Urothelium cell line (cell line): ENCODE data around the gene SLC34A1.
A peak's percentile ranks its signal among the peaks of the same experiment; 100 is the strongest.

Experiments used
- DNase-seq: peaks from one replicate; pipeline ENCODE4 v3.0.0; 2011; ENCODE audit warnings: low spot score, mixed read lengths
- FAIRE-seq: peaks from 2 replicates; lab custom pipeline; 2011; peaks lifted over from hg19 to GRCh38; lab: Jason Lieb, UNC

Gene SLC34A1

DNA sequence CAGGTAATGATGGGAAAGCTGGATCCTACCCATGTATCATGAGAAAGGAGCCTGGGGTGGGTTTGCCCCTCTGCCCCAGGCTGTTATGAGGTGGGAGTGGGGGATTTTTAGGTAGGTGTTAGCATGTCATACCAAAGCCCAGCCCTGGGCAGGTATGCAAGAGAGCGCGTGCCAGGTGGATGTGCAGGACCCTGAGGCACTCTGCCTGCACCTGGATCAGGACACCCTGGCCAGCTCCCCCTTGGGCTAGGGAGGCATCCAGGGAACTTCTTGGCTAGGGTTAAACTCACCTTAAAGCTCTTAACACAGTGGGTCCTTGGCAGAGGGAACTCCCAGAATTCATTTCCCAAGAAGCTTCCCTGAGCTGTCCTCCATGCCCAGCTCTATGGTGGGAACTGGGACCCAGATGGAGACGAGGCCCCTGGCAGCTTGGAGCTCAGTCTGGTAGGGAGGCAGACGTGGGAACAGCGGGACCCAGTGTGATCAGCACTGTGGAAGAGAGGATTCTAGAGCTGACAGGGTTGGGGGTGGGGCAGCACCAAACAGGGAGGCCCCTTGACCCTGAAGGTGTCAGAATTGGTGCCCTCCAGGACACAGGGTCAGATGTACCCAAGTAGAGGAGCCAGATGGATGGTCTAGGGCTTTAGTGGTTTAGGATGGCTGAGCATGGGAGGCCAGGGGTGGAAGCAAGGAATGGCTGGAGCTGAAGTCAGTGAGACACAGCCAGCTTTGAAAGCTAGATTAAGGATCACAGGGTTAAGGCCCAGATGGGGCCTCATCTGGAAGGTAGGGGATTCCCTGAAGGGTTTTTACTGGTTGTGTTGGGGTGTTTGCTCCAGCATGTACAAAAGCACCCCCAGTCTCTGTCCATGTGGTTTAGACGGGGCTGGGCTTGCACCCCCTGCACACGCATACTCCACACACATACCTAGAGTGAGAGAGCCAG is 60.1 kb downstream of the SLC34A1 start:
- FAIRE-seq: no peak

DNA sequence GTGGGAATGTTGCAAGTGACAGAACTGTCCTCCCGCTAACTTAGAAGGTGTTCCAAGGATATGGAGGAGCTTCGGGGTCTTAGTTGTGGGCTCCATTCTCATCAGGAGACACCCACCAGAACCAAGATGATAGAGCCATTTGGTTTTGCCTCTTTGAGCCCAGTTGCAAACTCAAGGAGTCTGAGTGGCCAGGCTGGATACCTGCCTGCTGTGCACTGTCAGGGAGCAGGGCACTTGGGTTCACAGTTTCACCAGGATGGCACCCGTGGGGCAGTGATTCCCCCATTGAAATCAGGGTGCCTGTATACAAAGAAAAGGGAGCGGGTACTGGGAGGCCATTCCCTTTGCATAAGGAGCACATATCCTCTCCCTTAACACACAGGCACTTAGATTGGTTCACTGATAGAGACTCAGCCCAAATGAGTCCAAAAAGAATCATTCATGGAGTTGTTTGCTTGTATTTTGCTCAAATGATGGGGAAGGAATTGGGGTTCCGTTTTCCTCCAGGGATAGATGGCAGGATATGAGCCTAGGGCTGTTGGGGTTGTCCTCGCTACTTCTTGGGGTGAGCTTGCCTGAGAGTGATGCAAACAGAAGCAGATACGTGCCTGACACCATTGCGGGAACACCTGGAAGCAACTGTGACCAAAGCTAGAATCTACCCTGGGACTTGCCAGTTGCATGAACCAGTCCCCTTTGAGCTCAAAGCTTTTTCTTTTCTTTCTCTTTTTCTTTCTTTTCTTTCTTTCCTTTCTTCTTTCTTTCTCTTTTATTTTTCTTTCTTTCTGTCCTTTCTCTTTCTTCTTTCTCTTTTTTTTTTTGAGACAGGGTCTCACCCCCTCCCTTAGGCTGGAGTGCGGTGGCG is 61.0 kb downstream of the SLC34A1 start:
- DNase-seq (no peak), FAIRE-seq (no peak)

More for the DNA sequence above, 60.1 kb downstream of the SLC34A1 start:
- no peak for DNase-seq

DNA sequence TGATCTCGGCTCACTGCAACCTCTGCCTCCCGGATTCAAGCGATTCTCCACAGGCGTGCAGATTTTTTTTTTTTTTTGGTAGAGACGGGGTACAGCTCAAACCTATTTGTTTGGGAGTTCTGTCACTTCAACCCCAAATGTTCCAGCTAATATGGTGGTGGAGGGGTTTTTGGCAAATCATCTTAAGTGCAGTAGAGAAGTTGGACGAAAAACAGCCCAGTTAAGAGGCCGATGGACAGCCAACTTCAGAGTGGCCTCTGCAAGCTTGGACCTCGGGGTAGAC is 61.6 kb downstream of the SLC34A1 start:
- FAIRE-seq: no peak
- DNase-seq: no peak

DNA sequence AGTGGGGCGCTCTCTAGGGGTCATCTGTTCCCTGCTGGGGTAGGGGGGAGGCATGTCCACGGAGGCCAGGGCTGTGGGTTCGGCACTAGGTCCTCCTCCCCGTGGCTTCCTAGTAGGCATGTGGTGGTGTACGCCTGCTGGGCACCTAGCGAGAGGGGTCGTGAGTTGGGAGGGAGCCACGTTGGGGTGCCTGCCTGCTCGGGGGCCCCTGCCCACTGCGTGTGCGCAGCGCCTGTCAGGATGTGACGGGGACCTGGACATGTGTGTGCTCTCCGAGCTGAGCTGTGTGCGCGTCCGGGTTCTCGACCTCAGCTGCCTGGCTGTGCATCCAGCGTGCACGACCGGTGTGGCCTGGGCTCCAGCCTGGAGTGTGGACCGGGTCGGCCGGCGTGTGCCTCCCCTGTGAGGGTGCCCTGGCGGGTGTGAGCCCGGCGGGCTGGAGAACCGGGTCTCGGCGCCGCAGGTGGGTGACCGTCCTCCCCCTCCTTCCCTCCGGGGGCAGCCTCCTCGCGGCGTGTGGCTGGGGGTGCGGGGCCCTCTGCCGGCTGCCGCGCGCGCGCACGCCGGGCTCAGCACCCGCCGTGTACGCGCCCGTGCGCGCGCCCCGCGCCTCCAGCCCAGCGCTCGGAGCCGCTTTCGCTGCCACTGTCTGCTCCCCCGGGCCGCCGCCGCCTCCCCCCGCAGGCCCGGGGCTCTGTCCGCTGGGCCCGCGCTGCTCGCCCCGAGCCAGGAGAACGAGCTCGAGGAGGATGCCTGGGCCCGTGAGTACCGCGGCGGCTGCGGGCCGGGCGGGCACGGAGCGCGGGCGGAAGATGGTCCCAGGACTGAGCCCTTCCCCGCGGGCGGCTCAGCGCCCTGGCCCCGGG is 62.2 kb downstream of the SLC34A1 start, which contains the start of gene PRR7:
PRR7 (plus strand) TSS at position 615 of the 866 bp plus-strand sequence. CDS start 8,254 bp downstream, outside the sequence.
- FAIRE-seq (peak; percentile 93), DNase-seq (peak; percentile 91)

DNA sequence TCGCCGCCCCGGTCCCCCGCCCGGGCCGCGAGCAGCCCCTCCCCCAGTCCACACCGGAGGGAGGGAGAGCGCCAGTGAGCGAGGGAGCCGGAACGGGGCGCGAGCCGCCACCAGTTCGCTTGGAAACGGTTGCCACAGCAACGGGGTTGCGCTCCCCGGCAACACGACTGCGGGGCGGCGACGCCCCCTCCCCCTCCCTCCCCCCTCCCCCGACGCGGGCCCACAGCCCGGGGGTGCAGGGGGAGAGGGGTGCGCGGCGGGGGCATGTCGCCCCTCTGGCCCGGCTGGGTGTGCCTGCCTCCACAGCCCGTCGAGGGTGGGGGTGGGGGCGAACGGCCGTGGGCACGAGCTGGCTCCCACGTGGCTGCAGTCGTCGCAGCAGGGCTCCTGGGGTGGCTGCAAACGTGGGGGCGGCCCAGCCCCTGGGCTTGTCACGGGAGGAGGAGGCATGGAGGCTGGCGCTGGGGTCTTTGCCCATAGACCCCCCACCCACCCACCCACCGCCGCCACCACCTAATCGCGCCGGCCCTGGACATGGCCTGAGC is 62.9 kb downstream of the SLC34A1 start:
- DNase-seq (peak; percentile 75), FAIRE-seq (no peak)

DNA sequence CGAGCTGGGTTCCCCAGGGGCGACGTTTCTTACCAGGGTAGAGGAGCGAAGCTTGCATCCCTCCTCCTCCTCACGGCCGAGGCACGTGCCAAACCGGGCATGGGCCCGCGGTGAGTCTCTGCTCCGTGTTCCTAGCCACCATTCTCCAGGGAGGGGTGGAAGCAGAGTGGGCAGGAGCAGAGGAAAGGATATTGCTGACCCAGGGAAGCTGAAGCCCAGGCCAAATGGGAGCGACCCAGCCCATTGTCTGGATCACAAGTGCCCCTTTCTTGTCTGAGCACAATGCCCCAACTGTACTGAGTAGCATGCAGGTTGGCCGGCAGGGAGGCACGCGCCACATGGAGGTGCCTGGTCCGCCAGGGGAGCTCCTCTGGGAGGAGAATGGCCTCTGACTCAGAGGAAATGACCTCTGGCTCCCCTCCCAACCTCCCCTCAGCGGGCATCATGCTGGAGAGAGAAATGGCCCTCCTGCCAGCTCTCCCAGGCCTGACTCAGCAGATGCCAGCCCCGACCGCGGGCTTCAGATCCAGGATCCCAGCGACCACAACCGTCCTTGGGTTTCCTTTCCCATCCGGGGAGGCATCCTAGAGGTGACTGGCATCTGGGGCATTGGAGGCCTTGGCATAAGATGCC is 63.5 kb downstream of the SLC34A1 start:
- FAIRE-seq (peak; percentile 53), DNase-seq (peak; percentile 91)
